ENCODE results near the gene IL1F10. TPM values are rescaled to one million over a fixed set of nuclear protein-coding genes. Genes with fewer than 3 reads are reported as not detected.
A peak's percentile ranks its signal among the peaks of the same experiment; 100 is the strongest.

Gene IL1F10
- total RNA-seq, 2 experiments from 2014 or later, result not detected

GRCh38 chr2:113073325-113073834 is 5.6 kb downstream of the IL1F10 start:
- DNase-seq (no peak), ATAC-seq (no peak)
- no peak overlapping the region for H3K27ac Mint-ChIP-seq
- no peaks in the 10 kb centered on the region for H3K36me3 Mint-ChIP-seq (ENCODE audit: low read depth)
- no peak overlapping the region for H3K4me3 Mint-ChIP-seq
- H3K27me3 Mint-ChIP-seq (ENCODE audit: low read depth), result peaks cover 7% of the 10 kb centered on the region
- peaks cover 30% of the 10 kb centered on the region for H3K4me1 Mint-ChIP-seq (ENCODE audit: low read depth)
- POLR2A ChIA-PET, result no interaction called here
- CTCF ChIA-PET, result interaction anchor here (0.6 to 1.8 kb wide), 4 partner anchors 9 to 88 kb away, joined by 3 to 10 read pairs (median 3); no protein-coding TSS in a partner anchor
- no peaks in the 10 kb centered on the region for H3K9me3 Mint-ChIP-seq (ENCODE audit: insufficient read depth)

- peaks cover under 1% of the 10 kb centered on the region for H3K27me3 Mint-ChIP-seq (ENCODE audit: low read depth)
- no peaks in the 10 kb centered on the region for H3K36me3 Mint-ChIP-seq (ENCODE audit: low read depth)
- H3K4me3 Mint-ChIP-seq, result no peak overlapping the region
- POLR2A ChIA-PET, result interaction anchor here (1.3 kb wide), 1 partner anchor 99 kb away, joined by 3 read pairs; the partner anchor contains the start of gene PSD4
- H3K27ac Mint-ChIP-seq, result peak overlapping the region; percentile 76
- DNase-seq, result peak; percentile 71
- H3K9me3 Mint-ChIP-seq (ENCODE audit: insufficient read depth), result no peaks in the 10 kb centered on the region
- H3K4me1 Mint-ChIP-seq (ENCODE audit: low read depth), result peaks cover 30% of the 10 kb centered on the region
- peak; percentile 97 for ATAC-seq
- CTCF ChIA-PET, result interaction anchor here (1.5 to 12.0 kb wide), 10 partner anchors 10 to 315 kb away, joined by 3 to 215 read pairs (median 5); no protein-coding TSS in a partner anchor
These were observed 7.3 kb downstream of the IL1F10 start for GRCh38 chr2:113075030-113075429.

- CTCF ChIA-PET, result interaction anchor here (0.9 to 12.0 kb wide), 14 partner anchors 9 to 315 kb away, joined by 3 to 215 read pairs (median 5); no protein-coding TSS in a partner anchor
- H3K27ac Mint-ChIP-seq, result peak overlapping the region; percentile 76
These were observed 7.8 kb downstream of the IL1F10 start for GRCh38 chr2:113075600-113075999.

GRCh38 chr2:113076954-113077669 is 9.3 kb downstream of the IL1F10 start:
- Mint-ChIP-seq H3K9me3 (ENCODE audit: insufficient read depth) (no peaks in the 10 kb centered on the region), H3K4me3 (no peak overlapping the region), H3K36me3 (ENCODE audit: low read depth) (no peaks in the 10 kb centered on the region), H3K27me3 (ENCODE audit: low read depth) (peaks cover 4% of the 10 kb centered on the region), H3K4me1 (ENCODE audit: low read depth) (peaks cover 30% of the 10 kb centered on the region), H3K27ac (no peak overlapping the region)
- DNase-seq (no peak), ATAC-seq (no peak)
- ChIA-PET CTCF (interaction anchor here (0.7 to 12.0 kb wide), 11 partner anchors 12 to 172 kb away, joined by 3 to 215 read pairs (median 4); partner anchors contain the start of gene PSD4), POLR2A (no interaction called here)

More at GRCh38 chr2:113075600-113075999, 7.8 kb downstream of the IL1F10 start:
- H3K9me3 Mint-ChIP-seq (ENCODE audit: insufficient read depth), result no peaks in the 10 kb centered on the region
- no peaks in the 10 kb centered on the region for H3K36me3 Mint-ChIP-seq (ENCODE audit: low read depth)
- no peaks in the 10 kb centered on the region for H3K27me3 Mint-ChIP-seq (ENCODE audit: low read depth)
- no peak for DNase-seq
- no peak for ATAC-seq
- H3K4me3 Mint-ChIP-seq, result no peak overlapping the region
- POLR2A ChIA-PET, result interaction anchor here (1.3 kb wide), 1 partner anchor 99 kb away, joined by 3 read pairs; the partner anchor contains the start of gene PSD4
- peaks cover 30% of the 10 kb centered on the region for H3K4me1 Mint-ChIP-seq (ENCODE audit: low read depth)

- POLR2A ChIA-PET, result interaction anchor here (0.5 kb wide), 1 partner anchor 55 kb away, joined by 5 read pairs; no protein-coding TSS in a partner anchor
- H3K4me1 Mint-ChIP-seq (ENCODE audit: low read depth), result peaks cover 30% of the 10 kb centered on the region
- CTCF ChIA-PET, result interaction anchor here (1.0 to 12.0 kb wide), 7 partner anchors 9 to 171 kb away, joined by 3 to 215 read pairs (median 7); partner anchors contain the start of genes IL1F10 and PSD4
- no peaks in the 10 kb centered on the region for H3K9me3 Mint-ChIP-seq (ENCODE audit: insufficient read depth)
- no peak overlapping the region for H3K4me3 Mint-ChIP-seq
- H3K36me3 Mint-ChIP-seq (ENCODE audit: low read depth), result no peaks in the 10 kb centered on the region
- H3K27ac Mint-ChIP-seq, result no peak overlapping the region
- no peak for ATAC-seq
- peaks cover 4% of the 10 kb centered on the region for H3K27me3 Mint-ChIP-seq (ENCODE audit: low read depth)
- DNase-seq, result no peak
These were observed 10.2 kb downstream of the IL1F10 start for GRCh38 chr2:113077921-113078320.

GRCh38 chr2:113078350-113078839 is 10.6 kb downstream of the IL1F10 start:
- Mint-ChIP-seq H3K4me3 (no peak overlapping the region), H3K27ac (no peak overlapping the region), H3K9me3 (ENCODE audit: insufficient read depth) (no peaks in the 10 kb centered on the region), H3K27me3 (ENCODE audit: low read depth) (peaks cover 8% of the 10 kb centered on the region), H3K4me1 (ENCODE audit: low read depth) (peaks cover 30% of the 10 kb centered on the region), H3K36me3 (ENCODE audit: low read depth) (no peaks in the 10 kb centered on the region)
- DNase-seq, result no peak
- no peak for ATAC-seq
- CTCF ChIA-PET, result interaction anchor here (1.0 to 12.0 kb wide), 7 partner anchors 9 to 170 kb away, joined by 3 to 215 read pairs (median 7); partner anchors contain the start of genes IL1F10 and PSD4
- POLR2A ChIA-PET, result interaction anchor here (0.5 kb wide), 1 partner anchor 55 kb away, joined by 5 read pairs; no protein-coding TSS in a partner anchor

GRCh38 chr2:113079131-113079530 is 11.4 kb downstream of the IL1F10 start:
- no peak overlapping the region for H3K4me3 Mint-ChIP-seq
- no peaks in the 10 kb centered on the region for H3K9me3 Mint-ChIP-seq (ENCODE audit: insufficient read depth)
- H3K36me3 Mint-ChIP-seq (ENCODE audit: low read depth), result no peaks in the 10 kb centered on the region
- CTCF ChIA-PET, result interaction anchor here (1.3 to 12.0 kb wide), 21 partner anchors 10 to 361 kb away, joined by 4 to 215 read pairs (median 9); partner anchors contain the start of genes IL1F10 and PSD4
- peaks cover 8% of the 10 kb centered on the region for H3K27me3 Mint-ChIP-seq (ENCODE audit: low read depth)
- no peak for DNase-seq
- peaks cover 28% of the 10 kb centered on the region for H3K4me1 Mint-ChIP-seq (ENCODE audit: low read depth)
- no peak for ATAC-seq
- H3K27ac Mint-ChIP-seq, result no peak overlapping the region
- POLR2A ChIA-PET, result no interaction called here

GRCh38 chr2:113080134-113080533 is 12.4 kb downstream of the IL1F10 start:
- CTCF ChIA-PET, result interaction anchor here (0.6 to 12.0 kb wide), 62 partner anchors 9 to 362 kb away, joined by 3 to 215 read pairs (median 5); partner anchors contain the start of genes IL1F10 and PSD4
- peak; percentile 61 for DNase-seq
- Mint-ChIP-seq H3K9me3 (ENCODE audit: insufficient read depth) (no peaks in the 10 kb centered on the region), H3K36me3 (ENCODE audit: low read depth) (no peaks in the 10 kb centered on the region), H3K27ac (no peak overlapping the region), H3K27me3 (ENCODE audit: low read depth) (peaks cover 8% of the 10 kb centered on the region), H3K4me1 (ENCODE audit: low read depth) (peaks cover 19% of the 10 kb centered on the region), H3K4me3 (no peak overlapping the region)
- ATAC-seq, result peak; percentile 42
- POLR2A ChIA-PET, result interaction anchor here (0.6 to 1.2 kb wide), 2 partner anchors 94 to 96 kb away, joined by 3 to 4 read pairs; partner anchors contain the start of gene PSD4

- H3K4me3 Mint-ChIP-seq, result no peak overlapping the region
- ATAC-seq (no peak), DNase-seq (no peak)
- H3K27me3 Mint-ChIP-seq (ENCODE audit: low read depth), result peaks cover 8% of the 10 kb centered on the region
- peaks cover 6% of the 10 kb centered on the region for H3K4me1 Mint-ChIP-seq (ENCODE audit: low read depth)
- POLR2A ChIA-PET, result interaction anchor here (0.6 kb wide), 1 partner anchor 35 kb away, joined by 3 read pairs; no protein-coding TSS in a partner anchor
- no peaks in the 10 kb centered on the region for H3K9me3 Mint-ChIP-seq (ENCODE audit: insufficient read depth)
- CTCF ChIA-PET, result interaction anchor here (1.4 to 12.0 kb wide), 5 partner anchors 8 to 309 kb away, joined by 4 to 215 read pairs (median 29); no protein-coding TSS in a partner anchor
- no peak overlapping the region for H3K27ac Mint-ChIP-seq
- no peaks in the 10 kb centered on the region for H3K36me3 Mint-ChIP-seq (ENCODE audit: low read depth)
These were observed 13.9 kb downstream of the IL1F10 start for GRCh38 chr2:113081488-113082210.

GRCh38 chr2:113083296-113083695 is 15.5 kb downstream of the IL1F10 start:
- no peak for DNase-seq
- Mint-ChIP-seq H3K9me3 (ENCODE audit: insufficient read depth) (no peaks in the 10 kb centered on the region), H3K36me3 (ENCODE audit: low read depth) (no peaks in the 10 kb centered on the region), H3K27me3 (ENCODE audit: low read depth) (peaks cover 10% of the 10 kb centered on the region), H3K4me3 (no peak overlapping the region), H3K27ac (no peak overlapping the region), H3K4me1 (ENCODE audit: low read depth) (peaks cover 1% of the 10 kb centered on the region)
- CTCF ChIA-PET, result interaction anchor here (1.0 to 12.0 kb wide), 4 partner anchors 39 to 116 kb away, joined by 3 to 215 read pairs (median 10); no protein-coding TSS in a partner anchor
- POLR2A ChIA-PET, result no interaction called here
- no peak for ATAC-seq
